Measurements from ENCODE around the gene LEUTX.
"Not testable (repeated sequence)": the region's sequence is repeated elsewhere in the genome, so short reads cannot be mapped to it uniquely, and the experiment has no call there.

Gene LEUTX

GRCh38 chr19:39778763-39779162 lies at the start of gene LEUTX:
Gene LEUTX (plus strand): TSS chr19:39778854. CDS start chr19:39778921, 67 bp downstream.
- no peak for DNase-seq

- DNase-seq: no peak
Measured at GRCh38 chr19:39729594-39729993, 49.1 kb upstream of the LEUTX start.

- DNase-seq: no peak
Measured at GRCh38 chr19:39731685-39732084, 47.0 kb upstream of the LEUTX start.

GRCh38 chr19:39733841-39734240 lies 44.8 kb upstream of the LEUTX start:
- no peak for DNase-seq

GRCh38 chr19:39735688-39736087 lies 43.0 kb upstream of the LEUTX start:
- no peak for DNase-seq

GRCh38 chr19:39736088-39736487 lies 42.6 kb upstream of the LEUTX start:
- DNase-seq: no peak

- no peak for DNase-seq
Measured at GRCh38 chr19:39737351-39737750, 41.3 kb upstream of the LEUTX start.

GRCh38 chr19:39737891-39738290 lies 40.8 kb upstream of the LEUTX start, which contains the start of gene CLC:
Gene CLC (minus strand): TSS chr19:39738029. CDS start chr19:39737952, 77 bp downstream.
- no peak for DNase-seq

- no peak for DNase-seq
Measured at GRCh38 chr19:39738814-39739213, 39.8 kb upstream of the LEUTX start.

- DNase-seq: no peak
Measured at GRCh38 chr19:39740395-39740794, 38.3 kb upstream of the LEUTX start.

- no peak for DNase-seq
Measured at GRCh38 chr19:39745643-39746042, 33.0 kb upstream of the LEUTX start.

- DNase-seq: no peak
Measured at GRCh38 chr19:39746836-39747529, 31.7 kb upstream of the LEUTX start.

- no peak for DNase-seq
Measured at GRCh38 chr19:39749981-39750380, 28.7 kb upstream of the LEUTX start.

- DNase-seq: no peak
Measured at GRCh38 chr19:39752390-39752789, 26.3 kb upstream of the LEUTX start.

- no peak for DNase-seq
Measured at GRCh38 chr19:39752795-39753194, 25.9 kb upstream of the LEUTX start.

- no peak for DNase-seq
Measured at GRCh38 chr19:39754544-39754943, 24.1 kb upstream of the LEUTX start.

- no peak for DNase-seq
Measured at GRCh38 chr19:39754971-39755370, 23.7 kb upstream of the LEUTX start.

- DNase-seq: no peak
Measured at GRCh38 chr19:39759457-39760184, 19.0 kb upstream of the LEUTX start.

GRCh38 chr19:39761851-39762250 lies 16.8 kb upstream of the LEUTX start:
- not testable (repeated sequence) for DNase-seq

GRCh38 chr19:39765091-39766076 lies 13.3 kb upstream of the LEUTX start:
- DNase-seq: peak; percentile 63

GRCh38 chr19:39768334-39768733 lies 10.3 kb upstream of the LEUTX start:
- no peak for DNase-seq

- DNase-seq: no peak
Measured at GRCh38 chr19:39768786-39769185, 9.9 kb upstream of the LEUTX start.

GRCh38 chr19:39780894-39781293 lies 2.2 kb downstream of the LEUTX start:
- no peak for DNase-seq
